ENCODE measurements around the gene NDUFS7.
A peak's percentile ranks its signal among the peaks of the same experiment; 100 is the strongest.

The NDUFS7 gene

DNA sequence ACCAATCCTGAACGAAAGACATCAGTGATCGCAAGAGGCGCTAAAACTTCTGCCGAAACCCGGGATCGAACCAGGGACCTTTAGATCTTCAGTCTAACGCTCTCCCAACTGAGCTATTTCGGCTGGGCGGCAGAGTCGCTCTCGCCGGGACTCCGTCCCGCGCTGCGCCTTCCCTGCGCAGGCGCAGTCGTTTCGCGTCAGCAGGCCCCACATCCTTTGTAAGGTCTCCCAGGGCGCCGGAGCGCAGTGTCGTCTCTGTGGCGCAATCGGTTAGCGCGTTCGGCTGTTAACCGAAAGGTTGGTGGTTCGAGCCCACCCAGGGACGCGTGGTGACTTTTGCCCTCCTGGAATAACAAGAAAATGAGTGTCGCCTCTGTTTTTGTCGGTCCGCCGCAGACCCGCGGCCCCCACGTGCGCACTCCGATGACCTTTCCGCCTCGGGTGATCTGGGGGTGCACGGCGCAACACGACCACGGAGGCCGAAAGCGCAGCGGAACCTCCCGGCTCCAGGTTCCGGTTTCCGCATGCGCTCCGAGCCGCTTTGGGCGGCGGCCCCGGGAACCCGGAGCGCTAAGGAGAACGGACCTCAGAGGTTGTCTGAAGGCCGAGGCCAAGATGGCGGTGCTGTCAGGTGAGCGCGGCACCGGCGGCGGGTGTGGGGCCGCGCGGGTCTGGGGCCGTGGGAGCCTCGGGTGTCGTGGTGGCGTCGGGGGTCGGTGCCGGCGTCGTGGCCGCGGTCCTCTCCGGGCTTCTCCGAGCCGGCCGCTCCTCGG lies at the start of gene NDUFS7:
Gene NDUFS7 (plus strand): TSS at position 596 of the 773 bp plus-strand sequence. CDS start 20 bp downstream, at position 616.
- Mint-ChIP-seq H3K4me1 (peaks cover 21% of the 10 kb centered on the region), H3K27ac (peak within 1 kb of the TSS; percentile 99), H3K36me3 (ENCODE audit: low read depth) (peaks cover 8% of the 10 kb centered on the region), H3K4me3 (peak within 1 kb of the TSS; percentile 87), H3K27me3 (peaks cover 5% of the 10 kb centered on the region), H3K9me3 (no peaks in the 10 kb centered on the region)
- ATAC-seq (peak; percentile 85), DNase-seq (peak; percentile 93)

DNA sequence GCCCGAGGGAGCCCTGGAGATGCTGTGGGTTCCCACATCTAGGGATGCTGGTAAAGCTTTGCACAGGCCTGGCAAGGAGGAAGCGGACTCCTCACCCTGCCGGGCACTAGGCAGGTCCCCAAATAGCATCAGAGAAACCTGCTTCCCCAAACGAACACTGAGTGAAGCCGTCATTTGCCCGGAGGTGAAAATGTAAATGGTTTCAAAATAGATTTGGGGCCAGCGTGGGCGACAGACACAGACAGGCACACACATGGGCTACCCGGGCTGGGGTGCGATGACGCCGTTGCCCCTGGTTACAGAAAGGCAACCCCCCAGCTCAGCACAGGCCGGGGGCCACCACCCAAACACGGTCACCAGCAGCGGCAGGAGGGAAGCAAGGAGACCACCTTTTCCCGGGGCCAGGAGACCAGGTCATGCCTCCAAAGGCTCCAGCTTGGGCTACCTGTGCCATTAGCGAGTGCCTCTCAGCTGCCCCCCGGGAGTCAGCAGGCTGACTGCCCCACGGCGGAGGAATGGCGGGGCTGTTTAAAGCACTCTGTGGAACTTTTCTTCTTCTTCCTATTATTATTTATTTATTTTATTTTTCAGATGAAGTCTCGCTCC lies 47.5 kb upstream of the NDUFS7 start:
- H3K27ac Mint-ChIP-seq: no peak overlapping the region

DNA sequence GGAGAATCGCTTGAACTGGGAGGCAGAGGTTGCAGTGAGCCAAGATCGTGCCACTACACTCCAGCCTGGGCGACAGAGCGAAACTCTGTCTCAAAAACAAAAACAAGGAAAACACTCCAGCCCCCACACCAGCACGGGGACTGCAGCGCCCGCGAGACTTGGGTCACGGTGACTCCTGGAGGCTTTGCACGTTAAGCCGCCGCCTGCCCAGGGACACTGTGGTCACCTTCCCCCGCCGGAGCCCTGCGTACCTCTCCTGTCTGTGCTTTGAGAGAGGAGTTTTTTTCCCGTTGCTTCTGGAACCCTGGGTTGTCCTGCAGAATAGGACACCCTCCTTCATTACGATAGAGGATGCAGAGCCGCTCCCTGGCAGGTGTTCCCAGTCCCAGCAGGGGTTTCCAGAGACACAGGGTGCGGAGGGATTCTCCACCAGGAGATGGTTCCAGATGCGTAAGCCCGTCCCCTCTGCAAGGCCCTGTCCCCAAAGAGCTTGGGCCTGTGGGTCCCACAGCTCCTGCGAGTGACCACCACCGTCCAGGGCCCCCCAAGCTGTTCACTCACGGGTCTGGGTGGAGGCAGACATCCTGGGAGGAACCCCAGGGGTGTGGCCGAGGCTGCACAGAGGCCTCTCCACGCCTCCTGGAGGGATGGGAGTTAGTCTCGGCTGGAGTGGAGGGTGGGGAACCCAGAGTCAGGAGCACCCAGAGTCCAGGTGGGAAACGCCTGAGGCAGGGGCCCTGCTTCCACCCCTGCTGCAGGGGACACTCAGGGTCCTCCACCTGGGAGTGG lies 42.8 kb upstream of the NDUFS7 start:
- H3K36me3 Mint-ChIP-seq (ENCODE audit: low read depth): no peaks in the 10 kb centered on the region
- H3K27me3 Mint-ChIP-seq: peaks cover 2% of the 10 kb centered on the region
- no peaks in the 10 kb centered on the region for H3K9me3 Mint-ChIP-seq
- H3K27ac Mint-ChIP-seq: no peak overlapping the region
- H3K4me1 Mint-ChIP-seq: peaks cover 9% of the 10 kb centered on the region
- DNase-seq: no peak
- H3K4me3 Mint-ChIP-seq: no peak overlapping the region
- no peak for ATAC-seq

More for the DNA sequence above, 47.5 kb upstream of the NDUFS7 start:
- DNase-seq: no peak
- no peak overlapping the region for H3K4me3 Mint-ChIP-seq
- H3K4me1 Mint-ChIP-seq: no peaks in the 10 kb centered on the region
- H3K9me3 Mint-ChIP-seq: no peaks in the 10 kb centered on the region
- ATAC-seq: no peak
- peaks cover 3% of the 10 kb centered on the region for H3K27me3 Mint-ChIP-seq
- no peaks in the 10 kb centered on the region for H3K36me3 Mint-ChIP-seq (ENCODE audit: low read depth)

DNA sequence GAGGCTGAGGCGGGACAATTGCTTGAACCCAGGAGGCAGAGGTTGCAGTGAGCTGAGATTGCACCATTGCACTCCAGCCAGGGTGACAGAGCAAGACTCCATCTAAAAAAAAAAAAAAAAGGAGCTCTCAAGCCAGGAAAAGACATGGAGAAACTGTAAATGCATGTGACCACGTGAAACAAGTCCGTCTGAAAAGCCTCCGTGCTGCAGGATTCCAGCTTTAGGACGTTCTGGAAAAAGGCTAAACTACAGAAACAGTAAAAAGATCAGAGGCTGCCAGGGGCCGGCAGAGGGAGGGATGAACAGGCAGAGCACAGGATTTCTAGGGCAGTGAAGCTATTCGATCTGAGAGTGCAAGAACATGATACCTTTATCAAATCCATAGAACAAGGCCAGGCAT lies 40.7 kb upstream of the NDUFS7 start:
- Mint-ChIP-seq H3K27ac (no peak overlapping the region), H3K4me3 (no peak overlapping the region), H3K36me3 (ENCODE audit: low read depth) (no peaks in the 10 kb centered on the region), H3K9me3 (no peaks in the 10 kb centered on the region), H3K27me3 (peaks cover 2% of the 10 kb centered on the region), H3K4me1 (peaks cover 9% of the 10 kb centered on the region)
- DNase-seq: no peak
- ATAC-seq: no peak

DNA sequence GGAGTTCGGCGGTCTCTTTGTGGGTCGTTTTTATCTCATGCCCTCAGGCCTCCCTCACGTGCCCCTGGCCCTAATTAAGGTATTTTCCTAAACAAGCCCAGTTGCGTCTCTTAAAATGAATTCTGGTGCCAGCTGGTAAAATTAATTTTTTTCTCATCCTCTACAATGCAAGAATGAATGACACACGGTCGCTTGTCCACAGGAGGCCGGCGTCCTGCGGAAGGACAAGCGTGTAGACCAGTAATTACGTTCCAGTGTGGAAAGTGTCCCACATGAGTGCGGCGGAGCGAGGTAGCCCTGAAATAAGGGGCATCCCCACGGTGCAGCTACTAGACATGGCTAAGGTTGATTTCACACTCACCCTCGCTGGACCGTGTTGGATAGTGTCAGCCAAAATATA lies 34.5 kb upstream of the NDUFS7 start:
- ATAC-seq: no peak
- no peaks in the 10 kb centered on the region for H3K27me3 Mint-ChIP-seq
- no peak for DNase-seq
- no peak overlapping the region for H3K27ac Mint-ChIP-seq
- no peak overlapping the region for H3K4me3 Mint-ChIP-seq
- H3K9me3 Mint-ChIP-seq: no peaks in the 10 kb centered on the region
- peaks cover 11% of the 10 kb centered on the region for H3K4me1 Mint-ChIP-seq
- no peaks in the 10 kb centered on the region for H3K36me3 Mint-ChIP-seq (ENCODE audit: low read depth)

DNA sequence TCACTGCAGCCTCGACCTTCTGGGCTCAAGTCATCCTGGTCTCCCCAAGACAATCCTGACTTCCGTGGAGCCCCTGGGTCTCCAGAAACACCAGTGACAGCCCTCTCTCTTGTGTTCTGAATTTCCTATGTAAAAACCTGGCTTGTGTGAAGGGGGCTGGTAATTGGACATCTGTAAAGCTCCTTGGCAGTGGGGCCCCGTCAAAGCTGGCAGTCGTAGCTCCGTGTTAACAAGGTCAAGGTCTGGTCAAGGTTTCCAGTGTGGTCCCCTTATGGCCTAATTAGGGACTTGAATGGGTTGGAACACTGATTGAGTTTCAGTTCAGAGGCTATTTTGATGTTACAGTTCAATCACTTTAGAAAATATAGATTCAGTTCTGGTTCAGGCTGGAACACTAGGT lies 32.8 kb upstream of the NDUFS7 start:
- no peaks in the 10 kb centered on the region for H3K9me3 Mint-ChIP-seq
- no peak overlapping the region for H3K4me3 Mint-ChIP-seq
- no peaks in the 10 kb centered on the region for H3K27me3 Mint-ChIP-seq
- peaks cover 1% of the 10 kb centered on the region for H3K36me3 Mint-ChIP-seq (ENCODE audit: low read depth)
- no peak overlapping the region for H3K27ac Mint-ChIP-seq
- peaks cover 11% of the 10 kb centered on the region for H3K4me1 Mint-ChIP-seq
- DNase-seq (no peak), ATAC-seq (no peak)

DNA sequence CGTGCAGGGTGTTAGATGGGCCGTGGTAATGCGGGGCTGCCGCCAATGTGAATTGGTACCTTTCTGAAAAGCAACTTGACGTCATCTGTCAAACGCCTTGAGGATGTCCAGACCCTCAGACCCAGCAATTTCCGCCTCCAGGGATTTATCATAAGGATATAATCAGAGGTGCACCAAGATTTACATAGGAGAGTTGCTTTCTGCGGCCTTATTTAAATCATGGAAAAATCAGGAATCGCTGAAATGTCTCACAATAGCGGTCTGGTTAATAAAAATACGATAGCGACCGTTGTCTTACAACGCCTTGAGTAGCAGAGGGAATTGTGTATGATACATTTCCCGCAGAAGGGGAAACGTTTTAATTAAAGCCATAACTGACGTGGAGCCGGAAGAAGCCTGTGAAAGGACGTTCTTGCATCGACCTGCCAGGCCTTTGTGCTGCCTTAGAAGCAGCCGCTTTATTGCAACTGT lies 32.3 kb upstream of the NDUFS7 start:
- ATAC-seq (no peak), DNase-seq (no peak)
- Mint-ChIP-seq H3K27ac (no peak overlapping the region), H3K4me1 (peaks cover 17% of the 10 kb centered on the region), H3K36me3 (ENCODE audit: low read depth) (peaks cover 3% of the 10 kb centered on the region), H3K4me3 (no peak overlapping the region), H3K27me3 (no peaks in the 10 kb centered on the region), H3K9me3 (no peaks in the 10 kb centered on the region)

DNA sequence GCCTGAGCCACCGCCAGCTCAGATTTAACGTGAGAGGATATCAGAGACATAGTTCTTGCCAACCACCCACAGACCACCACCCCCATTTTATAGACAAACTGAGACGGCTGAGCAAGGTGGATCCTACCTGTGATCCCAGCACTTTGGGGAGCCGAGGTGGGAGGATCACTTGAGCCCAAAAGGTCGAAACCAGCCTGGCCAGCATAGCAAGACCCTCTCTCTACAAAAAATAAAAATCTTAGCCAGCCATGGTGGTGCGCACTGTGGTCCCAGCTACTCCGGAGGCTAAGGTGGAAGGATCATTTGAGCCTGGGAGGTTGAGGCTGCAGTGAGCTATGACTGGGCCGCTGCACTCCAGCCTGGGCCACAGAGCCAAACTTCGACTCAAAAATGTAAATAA lies 30.6 kb upstream of the NDUFS7 start:
- Mint-ChIP-seq H3K27me3 (no peaks in the 10 kb centered on the region), H3K27ac (no peak overlapping the region), H3K4me1 (peaks cover 20% of the 10 kb centered on the region), H3K9me3 (no peaks in the 10 kb centered on the region), H3K4me3 (peak overlapping the region; percentile 21), H3K36me3 (ENCODE audit: low read depth) (peaks cover 14% of the 10 kb centered on the region)
- ATAC-seq (no peak), DNase-seq (no peak)

DNA sequence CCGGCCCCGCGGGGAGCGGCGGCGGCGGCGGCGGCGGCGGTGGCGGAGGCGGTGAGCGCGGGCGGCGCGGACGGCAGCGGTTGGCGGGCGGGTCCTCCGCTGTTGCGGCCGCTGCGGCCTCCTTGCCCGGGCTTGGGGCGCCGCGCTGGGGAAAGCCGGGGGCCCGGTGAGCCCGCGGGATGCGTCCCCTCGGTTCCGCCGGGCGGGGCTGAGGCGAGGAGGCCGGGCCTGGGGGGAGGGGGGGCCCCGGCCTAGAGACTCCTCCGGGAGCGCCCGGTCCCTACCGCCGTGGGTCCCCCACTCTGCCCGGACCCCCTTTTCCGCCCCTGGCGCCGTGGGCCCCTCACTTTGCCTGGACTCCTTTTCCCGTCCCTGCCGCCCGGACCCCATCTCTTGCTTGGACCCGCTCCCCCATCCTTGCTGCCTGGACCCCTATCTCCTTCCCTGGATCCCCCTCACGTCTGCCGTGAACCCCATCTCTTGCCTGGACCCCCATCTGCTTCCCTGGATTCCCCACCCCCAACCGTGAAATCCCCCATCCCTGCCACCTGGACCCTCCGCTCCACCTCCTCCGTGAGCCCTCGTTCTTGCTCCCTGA lies 28.6 kb upstream of the NDUFS7 start:
- peaks cover 20% of the 10 kb centered on the region for H3K4me1 Mint-ChIP-seq
- H3K9me3 Mint-ChIP-seq: no peaks in the 10 kb centered on the region
- peaks cover 23% of the 10 kb centered on the region for H3K36me3 Mint-ChIP-seq (ENCODE audit: low read depth)
- peak overlapping the region; percentile 78 for H3K27ac Mint-ChIP-seq
- DNase-seq (no peak), ATAC-seq (peak; percentile 62)
- no peaks in the 10 kb centered on the region for H3K27me3 Mint-ChIP-seq
- peak overlapping the region; percentile 81 for H3K4me3 Mint-ChIP-seq

DNA sequence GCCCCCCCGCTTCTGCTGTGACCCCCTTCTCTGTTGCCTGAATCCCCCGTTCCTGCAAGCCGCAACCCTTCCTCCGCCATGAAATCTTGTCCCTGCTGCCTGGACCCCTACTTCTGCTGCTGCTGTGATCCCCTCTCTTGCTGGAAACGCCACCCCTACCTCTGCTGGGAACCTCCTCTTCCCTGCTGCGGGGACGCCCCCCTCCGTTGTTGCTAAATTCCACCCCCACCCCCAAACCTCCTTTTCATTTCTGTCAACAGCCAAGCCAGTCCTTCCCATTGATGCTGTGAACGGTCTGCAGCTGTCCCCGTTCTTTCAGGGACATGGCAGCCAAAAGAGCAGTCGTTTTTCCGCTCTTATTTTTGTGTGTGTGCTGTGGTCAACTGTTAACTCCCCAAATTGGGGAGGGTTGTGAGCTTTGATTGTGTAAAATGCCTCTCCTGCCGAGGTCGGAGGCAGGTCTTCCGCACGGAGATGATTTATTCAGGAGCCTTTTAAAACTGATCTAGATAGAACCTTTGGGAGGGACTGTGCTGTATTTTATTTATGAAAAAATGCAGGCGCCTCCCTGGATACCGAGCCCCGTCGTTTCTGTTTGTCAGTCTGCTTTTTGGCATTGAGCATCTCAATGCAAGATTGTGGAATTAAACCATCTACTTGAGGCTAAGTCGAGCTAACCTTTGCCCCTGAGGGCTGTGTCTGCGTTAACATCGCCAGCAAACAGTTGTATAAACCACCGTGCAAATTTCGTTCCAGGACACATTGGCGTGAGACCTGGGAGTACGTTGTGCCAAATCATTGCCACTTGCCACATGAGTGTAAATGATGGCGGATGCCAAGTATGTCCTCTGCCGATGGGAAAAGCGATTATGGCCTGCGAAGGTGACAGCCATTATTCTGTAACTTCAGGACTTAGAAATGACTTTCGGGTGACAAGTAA lies 27.9 kb upstream of the NDUFS7 start:
- DNase-seq (peak; percentile 26), ATAC-seq (no peak)
- Mint-ChIP-seq H3K4me1 (peaks cover 20% of the 10 kb centered on the region), H3K9me3 (no peaks in the 10 kb centered on the region), H3K4me3 (peak overlapping the region; percentile 81), H3K36me3 (ENCODE audit: low read depth) (peaks cover 27% of the 10 kb centered on the region), H3K27ac (peak overlapping the region; percentile 78), H3K27me3 (no peaks in the 10 kb centered on the region)

DNA sequence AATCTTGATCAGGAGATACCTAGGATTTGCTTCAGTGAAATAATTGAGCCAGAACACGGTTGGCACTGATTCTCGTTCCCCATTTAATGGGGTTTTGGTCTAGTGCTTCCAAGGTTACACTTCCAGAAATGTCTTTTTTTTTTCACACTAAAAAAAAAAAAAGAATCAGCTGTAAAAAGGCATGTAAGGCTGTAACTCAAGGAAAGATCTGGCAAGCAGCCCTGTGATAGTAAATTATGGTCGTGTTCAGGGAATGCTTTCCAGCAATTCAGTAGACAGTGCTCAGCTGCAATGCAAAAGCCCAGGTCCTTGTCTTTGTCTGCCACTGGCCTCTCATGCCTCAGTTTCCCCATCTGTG lies 27.2 kb upstream of the NDUFS7 start:
- Mint-ChIP-seq H3K4me3 (peak overlapping the region; percentile 81), H3K9me3 (no peaks in the 10 kb centered on the region), H3K36me3 (ENCODE audit: low read depth) (peaks cover 29% of the 10 kb centered on the region), H3K4me1 (peaks cover 20% of the 10 kb centered on the region), H3K27ac (no peak overlapping the region), H3K27me3 (no peaks in the 10 kb centered on the region)
- DNase-seq (no peak), ATAC-seq (no peak)

DNA sequence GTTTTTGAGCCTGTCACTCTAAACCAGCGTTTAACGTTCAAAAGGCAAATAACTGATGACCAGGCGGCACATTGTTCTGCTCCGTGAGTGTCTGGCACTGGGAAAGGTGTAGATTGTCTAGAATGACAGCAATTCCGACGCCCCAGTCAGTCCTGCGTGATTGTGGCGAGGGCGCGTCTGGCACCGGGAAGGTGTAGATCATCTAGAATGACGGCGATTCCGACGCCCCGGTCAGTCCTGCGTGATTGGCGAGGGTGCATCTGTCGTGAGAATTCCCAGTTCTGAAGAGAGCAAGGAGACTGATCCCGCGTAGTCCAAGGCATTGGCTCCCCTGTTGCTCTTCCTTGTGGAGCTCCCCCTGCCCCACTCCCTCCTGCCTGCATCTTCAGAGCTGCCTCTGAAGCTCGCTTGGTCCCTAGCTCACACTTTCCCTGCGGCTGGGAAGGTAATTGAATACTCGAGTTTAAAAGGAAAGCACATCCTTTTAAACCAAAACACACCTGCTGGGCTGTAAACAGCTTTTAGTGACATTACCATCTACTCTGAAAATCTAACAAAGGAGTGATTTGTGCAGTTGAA lies 26.1 kb upstream of the NDUFS7 start:
- no peak overlapping the region for H3K4me3 Mint-ChIP-seq
- ATAC-seq (no peak), DNase-seq (no peak)
- H3K27me3 Mint-ChIP-seq: no peaks in the 10 kb centered on the region
- no peaks in the 10 kb centered on the region for H3K9me3 Mint-ChIP-seq
- H3K36me3 Mint-ChIP-seq (ENCODE audit: low read depth): peaks cover 35% of the 10 kb centered on the region
- H3K4me1 Mint-ChIP-seq: peaks cover 28% of the 10 kb centered on the region
- H3K27ac Mint-ChIP-seq: no peak overlapping the region

DNA sequence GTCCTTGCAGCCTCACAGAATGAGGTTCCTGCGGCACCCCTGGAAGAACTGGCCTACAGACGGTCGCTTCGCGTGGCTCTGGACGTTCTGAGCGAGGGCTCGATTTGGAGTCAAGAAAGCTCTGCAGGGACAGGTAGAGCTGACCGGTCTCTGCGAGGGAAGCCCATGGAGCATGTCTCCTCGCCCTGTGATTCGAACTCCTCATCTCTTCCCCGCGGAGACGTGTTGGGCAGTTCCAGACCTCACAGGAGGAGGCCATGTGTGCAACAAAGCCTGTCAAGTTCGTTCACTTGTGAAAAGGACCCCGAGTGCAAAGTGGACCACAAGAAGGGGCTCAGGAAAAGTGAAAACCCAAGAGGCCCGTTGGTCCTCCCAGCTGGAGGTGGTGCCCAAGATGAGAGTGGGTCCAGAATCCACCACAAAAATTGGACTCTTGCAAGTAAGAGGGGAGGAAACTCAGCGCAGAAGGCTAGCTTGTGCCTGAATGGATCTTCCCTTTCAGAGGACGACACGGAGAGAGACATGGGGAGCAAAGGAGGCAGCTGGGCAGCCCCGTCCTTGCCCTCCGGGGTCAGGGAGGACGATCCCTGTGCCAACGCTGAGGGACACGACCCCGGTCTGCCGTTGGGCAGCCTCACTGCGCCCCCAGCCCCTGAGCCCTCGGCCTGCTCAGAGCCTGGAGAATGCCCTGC lies 23.4 kb upstream of the NDUFS7 start:
- Mint-ChIP-seq H3K36me3 (ENCODE audit: low read depth) (peaks cover 49% of the 10 kb centered on the region), H3K27ac (no peak overlapping the region), H3K4me1 (peaks cover 45% of the 10 kb centered on the region), H3K9me3 (no peaks in the 10 kb centered on the region), H3K4me3 (no peak overlapping the region), H3K27me3 (no peaks in the 10 kb centered on the region)
- DNase-seq (no peak), ATAC-seq (no peak)

Data from activated naive CD8-positive, alpha-beta T cell treated with anti-CD3 and anti-CD28 coated beads, Interleukin-2, amount 50 U/mL, for 24 hours (primary cell).